AG04449 (cell line): Measurements from ENCODE around the gene SGMS1.

ENCODE experiments used
- CTCF ChIA-PET: fragments of 350-600 bp; formaldehyde crosslinking; extraction: SDS; loops from one replicate; lab custom pipeline; 2021; ENCODE audit warnings: antibody characterized with exemption; lab: Yijun Ruan, JAX
- POLR2A ChIA-PET: fragments of 400-600, 350-600 bp; formaldehyde crosslinking; extraction: SDS; loops from one replicate; lab custom pipeline; 2020; ENCODE audit warnings: antibody characterized with exemption, inconsistent platforms; lab: Yijun Ruan, JAX
- DNase-seq: peaks from one replicate; pipeline ENCODE4 v3.0.0-alpha.2; 2010; ENCODE audit warnings: low read depth, low spot score
- H3K4me3 ChIP-seq: 2 replicates; pipeline ENCODE4 v1.5.1; 2011; ENCODE audit warnings: low read depth, mild to moderate bottlenecking, control low read depth, low read length
- CTCF ChIP-seq: IDR thresholded peaks from one replicate; pipeline ENCODE4 v1.5.1; 2011; ENCODE audit warnings: mild to moderate bottlenecking, moderate library complexity, low read length, control low read depth, inconsistent platforms; ENCODE audit not compliant: insufficient read depth; ENCODE audit errors: missing control alignments

SGMS1 gene

GRCh38 chr10:50604809-50605208, 18.9 kb downstream of the SGMS1 start:
- ChIA-PET POLR2A (interaction anchor here (0.9 to 1.0 kb wide), 4 partner anchors 18 to 187 kb away, joined by 3 to 6 read pairs (median 4); no protein-coding TSS in a partner anchor), CTCF (interaction anchor here (1.0 kb wide), 1 partner anchor 12 kb away, joined by 3 read pairs; no protein-coding TSS in a partner anchor)
- peak overlapping the region; percentile 21 for H3K4me3 ChIP-seq
- DNase-seq, result no peak
- TF ChIP-seq CTCF, result no peak

- POLR2A ChIA-PET, result interaction anchor here (0.9 kb wide), 1 partner anchor 25 kb away, joined by 3 read pairs; no protein-coding TSS in a partner anchor
Measured at GRCh38 chr10:50604049-50604640, 19.6 kb downstream of the SGMS1 start.

GRCh38 chr10:50603151-50603850, 20.5 kb downstream of the SGMS1 start:
- POLR2A ChIA-PET, result no interaction called here
- TF ChIP-seq CTCF, result no peak
- CTCF ChIA-PET, result interaction anchor here (1.0 kb wide), 1 partner anchor 18 kb away, joined by 4 read pairs; no protein-coding TSS in a partner anchor
- no peak overlapping the region for H3K4me3 ChIP-seq
- DNase-seq, result no peak

More at GRCh38 chr10:50604049-50604640, 19.6 kb downstream of the SGMS1 start:
- no peak for DNase-seq
- peak overlapping the region; percentile 19 for H3K4me3 ChIP-seq
- no peak for TF ChIP-seq CTCF
- CTCF ChIA-PET, result interaction anchor here (1.0 kb wide), 2 partner anchors 12 to 17 kb away, joined by 3 to 4 read pairs; no protein-coding TSS in a partner anchor

- ChIA-PET CTCF (interaction anchor here (0.9 kb wide), 1 partner anchor 13 kb away, joined by 4 read pairs; no protein-coding TSS in a partner anchor), POLR2A (no interaction called here)
- DNase-seq, result no peak
- no peak for TF ChIP-seq CTCF
- no peak overlapping the region for H3K4me3 ChIP-seq
Measured at GRCh38 chr10:50601974-50602373, 21.8 kb downstream of the SGMS1 start.

- no peak overlapping the region for H3K4me3 ChIP-seq
- DNase-seq, result no peak
- CTCF ChIA-PET, result interaction anchor here (1.5 kb wide), 1 partner anchor 9 kb away, joined by 3 read pairs; no protein-coding TSS in a partner anchor
- POLR2A ChIA-PET, result interaction anchor here (0.6 kb wide), 1 partner anchor 74 kb away, joined by 3 read pairs; no protein-coding TSS in a partner anchor
- no peak for TF ChIP-seq CTCF
Measured at GRCh38 chr10:50600831-50601477, 22.8 kb downstream of the SGMS1 start.

GRCh38 chr10:50600286-50600685, 23.5 kb downstream of the SGMS1 start:
- POLR2A ChIA-PET, result interaction anchor here (0.6 kb wide), 1 partner anchor 74 kb away, joined by 3 read pairs; no protein-coding TSS in a partner anchor
- CTCF ChIA-PET, result interaction anchor here (1.5 kb wide), 1 partner anchor 9 kb away, joined by 3 read pairs; no protein-coding TSS in a partner anchor

More at GRCh38 chr10:50600286-50600685, 23.5 kb downstream of the SGMS1 start:
- TF ChIP-seq CTCF, result no peak
- H3K4me3 ChIP-seq, result no peak overlapping the region
- DNase-seq, result no peak
